ENCODE measurements around the gene PPP6R1. TPM values are rescaled to one million over a fixed set of nuclear protein-coding genes. Genes with fewer than 3 reads are reported as not detected.

Gene PPP6R1
- total RNA-seq, 1 donor from 2014 or later: 63.0 TPM

DNA sequence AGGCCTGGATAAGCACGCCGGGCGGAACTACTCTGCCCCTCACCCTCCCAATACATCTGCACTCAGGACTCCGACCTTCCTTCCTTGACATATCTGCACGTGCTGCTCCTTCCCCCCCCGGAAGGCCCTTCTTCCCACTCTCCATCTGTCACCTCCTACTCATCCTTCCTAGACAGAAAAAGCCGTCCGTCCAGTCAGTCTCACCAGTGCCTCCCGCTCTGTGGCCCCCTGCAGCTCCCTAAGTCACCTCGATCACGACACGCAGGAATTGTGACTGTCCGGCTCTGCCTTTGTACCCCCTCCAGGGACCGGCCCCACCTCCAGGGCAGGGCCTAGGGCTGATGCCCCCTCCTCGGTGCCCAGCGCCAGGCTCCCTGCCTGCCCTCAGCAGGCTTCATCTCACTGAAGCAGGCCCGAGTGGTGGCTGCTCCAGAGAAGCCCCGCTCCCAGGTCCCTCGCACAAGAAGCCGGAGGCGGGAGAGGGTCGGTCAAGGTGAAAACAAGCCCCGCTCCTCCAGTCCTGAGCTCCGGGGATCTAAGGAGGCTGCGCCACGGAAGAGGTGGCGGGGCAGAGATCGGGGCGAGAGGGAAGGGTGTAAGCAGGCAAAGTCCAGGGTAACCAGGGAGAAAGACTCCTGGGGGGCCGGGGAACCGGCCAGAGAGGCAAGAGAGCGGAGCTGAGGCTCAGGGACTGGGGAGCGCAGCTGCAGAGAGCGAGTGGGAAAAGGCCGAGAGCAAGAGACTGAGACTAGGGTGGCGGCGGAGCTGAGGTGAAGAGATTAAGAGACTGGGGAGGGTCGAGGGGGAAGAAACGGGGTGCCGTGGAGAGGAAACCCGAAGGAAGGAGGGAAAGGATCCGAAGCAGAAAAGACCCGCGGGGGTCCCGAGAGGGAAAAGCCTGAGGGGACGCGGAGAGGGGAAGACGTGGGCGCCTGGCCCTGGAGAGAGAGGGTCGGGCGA, 1.1 kb downstream of the PPP6R1 start:
- Mint-ChIP-seq H3K27ac (ENCODE audit: unreplicated experiment) (peak overlapping the region; percentile 91), H3K4me3 (ENCODE audit: unreplicated experiment) (peak overlapping the region; percentile 95), H3K27me3 (ENCODE audit: unreplicated experiment) (no peaks in the 10 kb centered on the region), H3K4me1 (ENCODE audit: unreplicated experiment) (peaks cover 47% of the 10 kb centered on the region), H3K9me3 (ENCODE audit: unreplicated experiment) (no peaks in the 10 kb centered on the region), H3K36me3 (ENCODE audit: unreplicated experiment) (peaks cover 2% of the 10 kb centered on the region)
- DNase-seq (ENCODE audit: extremely low spot score, unreplicated experiment): no peak
- TF ChIP-seq, protein P1, sequence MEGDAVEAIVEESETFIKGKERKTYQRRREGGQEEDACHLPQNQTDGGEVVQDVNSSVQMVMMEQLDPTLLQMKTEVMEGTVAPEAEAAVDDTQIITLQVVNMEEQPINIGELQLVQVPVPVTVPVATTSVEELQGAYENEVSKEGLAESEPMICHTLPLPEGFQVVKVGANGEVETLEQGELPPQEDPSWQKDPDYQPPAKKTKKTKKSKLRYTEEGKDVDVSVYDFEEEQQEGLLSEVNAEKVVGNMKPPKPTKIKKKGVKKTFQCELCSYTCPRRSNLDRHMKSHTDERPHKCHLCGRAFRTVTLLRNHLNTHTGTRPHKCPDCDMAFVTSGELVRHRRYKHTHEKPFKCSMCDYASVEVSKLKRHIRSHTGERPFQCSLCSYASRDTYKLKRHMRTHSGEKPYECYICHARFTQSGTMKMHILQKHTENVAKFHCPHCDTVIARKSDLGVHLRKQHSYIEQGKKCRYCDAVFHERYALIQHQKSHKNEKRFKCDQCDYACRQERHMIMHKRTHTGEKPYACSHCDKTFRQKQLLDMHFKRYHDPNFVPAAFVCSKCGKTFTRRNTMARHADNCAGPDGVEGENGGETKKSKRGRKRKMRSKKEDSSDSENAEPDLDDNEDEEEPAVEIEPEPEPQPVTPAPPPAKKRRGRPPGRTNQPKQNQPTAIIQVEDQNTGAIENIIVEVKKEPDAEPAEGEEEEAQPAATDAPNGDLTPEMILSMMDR (IDR thresholded peaks at IDR 0.05): no peak

DNA sequence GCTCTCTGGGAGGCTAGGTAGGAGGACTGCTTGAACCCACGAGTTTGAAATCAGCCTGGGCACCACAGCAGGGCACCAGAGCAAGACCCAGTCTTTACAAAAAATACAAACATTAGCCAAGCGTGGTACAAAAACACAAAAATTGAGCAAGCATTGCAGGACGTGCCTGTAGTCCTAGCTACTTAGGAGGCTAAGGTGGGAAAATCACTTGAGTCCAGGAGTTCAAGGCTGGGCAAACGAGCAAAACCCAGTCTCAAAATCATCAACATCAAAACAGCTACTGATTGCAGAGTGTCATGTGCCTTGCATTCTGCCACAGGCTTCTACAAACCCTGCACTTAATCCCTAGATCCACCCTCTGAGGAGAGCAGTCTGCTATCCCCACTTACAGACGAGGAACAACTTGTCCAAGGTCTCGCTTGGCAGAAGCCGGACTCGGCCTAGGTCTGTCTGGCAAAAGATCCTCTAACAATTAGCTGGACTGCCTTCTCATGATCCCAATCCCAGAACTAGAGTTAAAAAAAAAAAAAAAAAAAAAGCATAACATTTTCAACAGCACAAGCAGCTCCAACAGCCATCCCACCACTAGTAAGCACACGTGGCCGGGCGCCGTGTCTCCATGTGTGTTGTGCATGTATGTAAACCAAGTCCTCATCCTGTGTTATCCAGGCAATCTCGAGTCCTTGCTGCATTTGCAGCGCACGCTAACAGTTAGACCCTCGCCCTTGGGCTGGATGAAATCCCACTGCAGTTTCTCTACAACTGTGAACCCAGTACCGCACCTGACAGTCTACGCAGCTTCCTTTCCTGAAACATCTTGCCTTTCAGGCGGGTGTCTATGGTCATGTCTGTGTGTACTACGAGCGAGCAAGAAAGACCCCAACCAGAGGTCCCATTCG, 2.0 kb downstream of the PPP6R1 start:
- H3K27me3 Mint-ChIP-seq (ENCODE audit: unreplicated experiment): no peaks in the 10 kb centered on the region

DNA sequence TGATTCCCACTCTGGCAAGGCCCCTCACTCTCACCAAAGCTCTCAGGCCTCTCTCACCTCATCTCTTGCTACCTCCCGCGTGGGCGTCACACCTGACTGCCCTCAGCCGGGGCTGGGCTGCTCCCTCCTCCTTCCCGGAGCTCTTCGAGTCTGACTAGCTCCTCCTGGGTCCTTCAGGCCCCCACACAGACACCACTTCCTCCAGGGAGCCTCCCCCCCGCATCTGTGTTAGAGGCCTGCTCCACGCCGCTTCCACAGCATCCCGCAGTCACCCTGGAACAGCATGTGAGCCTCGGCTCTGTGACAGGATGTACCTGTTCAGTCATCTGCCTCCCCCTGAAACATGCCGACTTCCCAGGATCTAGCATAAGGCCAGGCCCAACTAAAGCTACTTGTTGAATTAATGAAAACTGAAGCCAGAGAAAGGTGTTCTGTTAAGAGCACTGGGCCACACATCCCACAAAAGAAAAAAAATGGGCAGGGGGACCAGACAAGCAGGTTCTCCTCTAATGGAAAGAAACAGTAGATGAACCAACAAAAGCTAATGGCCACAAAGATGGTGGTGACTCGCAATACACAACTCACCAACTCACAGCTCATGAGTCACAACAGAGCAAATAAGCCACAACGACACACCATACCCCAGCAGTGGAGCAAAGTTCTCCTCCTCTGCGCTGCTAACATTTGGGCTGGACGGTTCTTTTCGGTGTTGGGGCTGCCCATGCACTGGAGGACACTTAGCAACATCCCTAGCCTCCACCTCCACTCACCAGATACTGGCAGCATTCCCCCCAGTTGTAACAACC, 3.0 kb downstream of the PPP6R1 start:
- H3K9me3 Mint-ChIP-seq (ENCODE audit: unreplicated experiment): no peaks in the 10 kb centered on the region
- H3K36me3 Mint-ChIP-seq (ENCODE audit: unreplicated experiment): no peaks in the 10 kb centered on the region
- TF ChIP-seq, protein P1 (IDR thresholded peaks at IDR 0.05): no peak
- H3K27me3 Mint-ChIP-seq (ENCODE audit: unreplicated experiment): no peaks in the 10 kb centered on the region
- DNase-seq (ENCODE audit: extremely low spot score, unreplicated experiment): no peak
- H3K4me1 Mint-ChIP-seq (ENCODE audit: unreplicated experiment): peaks cover 49% of the 10 kb centered on the region
- H3K27ac Mint-ChIP-seq (ENCODE audit: unreplicated experiment): peak overlapping the region; percentile 37
- H3K4me3 Mint-ChIP-seq (ENCODE audit: unreplicated experiment): peak overlapping the region; percentile 95

More for the DNA sequence above, 2.0 kb downstream of the PPP6R1 start:
- TF ChIP-seq, protein P1 (IDR thresholded peaks at IDR 0.05): no peak
- Mint-ChIP-seq H3K27ac (ENCODE audit: unreplicated experiment) (peak overlapping the region; percentile 91), H3K9me3 (ENCODE audit: unreplicated experiment) (no peaks in the 10 kb centered on the region), H3K4me3 (ENCODE audit: unreplicated experiment) (peak overlapping the region; percentile 95), H3K36me3 (ENCODE audit: unreplicated experiment) (no peaks in the 10 kb centered on the region), H3K4me1 (ENCODE audit: unreplicated experiment) (peaks cover 47% of the 10 kb centered on the region)
- DNase-seq (ENCODE audit: extremely low spot score, unreplicated experiment): no peak

DNA sequence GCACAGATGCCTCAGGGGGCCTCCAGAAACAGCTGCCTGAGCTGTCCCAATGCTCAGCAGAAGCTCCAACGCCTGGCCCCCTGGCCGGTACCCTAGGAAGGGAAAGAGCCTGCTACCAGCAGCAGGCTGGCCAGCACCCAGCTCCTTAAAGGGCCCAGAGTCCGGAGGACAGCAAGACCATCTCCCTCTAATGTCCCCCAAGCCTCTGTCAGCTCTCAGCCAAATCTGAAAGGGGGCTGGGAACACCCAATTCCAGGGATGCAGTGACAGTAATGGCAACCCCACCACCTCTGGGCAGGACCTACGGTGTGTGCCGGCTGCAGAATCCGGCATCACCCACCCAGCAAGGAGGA, 4.2 kb downstream of the PPP6R1 start:
- no peak for DNase-seq (ENCODE audit: extremely low spot score, unreplicated experiment)
- Mint-ChIP-seq H3K27ac (ENCODE audit: unreplicated experiment) (no peak overlapping the region), H3K9me3 (ENCODE audit: unreplicated experiment) (no peaks in the 10 kb centered on the region), H3K4me3 (ENCODE audit: unreplicated experiment) (no peak overlapping the region), H3K27me3 (ENCODE audit: unreplicated experiment) (no peaks in the 10 kb centered on the region), H3K4me1 (ENCODE audit: unreplicated experiment) (peaks cover 45% of the 10 kb centered on the region), H3K36me3 (ENCODE audit: unreplicated experiment) (no peaks in the 10 kb centered on the region)
- TF ChIP-seq, protein P1 (IDR thresholded peaks at IDR 0.05): no peak
